Activated CD4-positive, alpha-beta T cell treated with anti-CD3 and anti-CD28 coated beads for 1 hour (primary cell): ENCODE data around the gene TRHDE.
"Not testable (repeated sequence)": the region's sequence is repeated elsewhere in the genome, so short reads cannot be mapped to it uniquely, and the experiment has no call there.

Source experiments
- DNase-seq: peaks from one replicate; pipeline ENCODE4 v3.0.0-alpha.2; 2020

The TRHDE gene

DNA sequence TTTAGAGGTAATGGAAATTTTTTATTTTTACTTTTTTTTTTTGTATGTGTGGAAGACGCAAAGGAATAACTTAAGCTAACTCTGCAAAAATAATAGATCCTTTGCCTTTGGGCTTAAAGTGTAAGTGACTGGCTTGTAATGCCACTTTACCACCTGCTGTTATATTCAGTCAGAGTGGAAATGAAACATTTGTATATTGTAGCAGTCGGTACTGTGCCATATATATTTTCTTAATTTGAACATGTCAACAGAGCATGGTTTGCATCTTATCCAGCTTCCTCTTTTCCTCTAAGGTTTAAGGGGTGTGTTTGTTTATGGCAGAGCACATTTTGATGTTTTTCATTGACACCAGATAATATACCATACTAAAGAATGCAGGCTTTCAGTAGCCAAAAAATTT, 176.6 kb downstream of the TRHDE start:
- DNase-seq: no peak

DNA sequence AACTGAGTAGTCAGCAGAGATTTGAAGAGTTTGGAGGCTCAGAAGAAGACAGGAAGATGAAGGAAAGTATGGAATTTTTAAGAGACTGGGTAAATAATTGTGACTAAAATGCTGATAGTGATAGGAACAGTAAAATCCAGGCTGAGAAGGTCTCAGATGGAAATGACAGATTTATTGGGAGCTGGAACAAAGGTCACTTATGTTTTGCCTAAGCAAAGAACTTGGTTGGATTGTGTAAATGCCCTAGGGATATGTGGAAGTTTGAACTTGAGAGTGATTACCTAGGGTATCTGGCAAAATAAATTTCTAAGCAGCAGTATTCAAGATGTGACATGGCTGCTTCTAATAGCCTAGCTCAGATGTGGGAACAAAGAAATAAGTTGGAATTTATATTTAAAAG, 180.9 kb downstream of the TRHDE start:
- DNase-seq: no peak

DNA sequence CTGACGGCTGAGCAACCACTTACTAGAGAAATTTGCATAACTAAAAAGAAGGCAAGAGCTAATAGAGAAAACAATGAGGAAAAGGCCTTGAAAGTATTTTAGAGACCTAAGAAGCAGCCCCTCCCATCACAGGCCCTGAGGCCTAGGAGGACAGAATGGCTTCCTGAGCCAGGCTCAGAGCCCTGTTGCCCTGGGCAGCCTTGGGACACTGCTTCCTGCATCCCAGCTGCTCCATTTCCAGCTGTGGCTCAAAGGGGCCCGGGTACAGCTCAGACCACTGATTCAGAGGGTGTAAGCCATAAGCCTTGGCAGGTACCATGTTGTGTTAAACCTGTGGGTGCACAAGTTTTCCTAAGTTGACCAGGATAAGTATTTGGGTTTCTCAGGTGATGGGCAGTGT, 181.4 kb downstream of the TRHDE start:
- DNase-seq: no peak

DNA sequence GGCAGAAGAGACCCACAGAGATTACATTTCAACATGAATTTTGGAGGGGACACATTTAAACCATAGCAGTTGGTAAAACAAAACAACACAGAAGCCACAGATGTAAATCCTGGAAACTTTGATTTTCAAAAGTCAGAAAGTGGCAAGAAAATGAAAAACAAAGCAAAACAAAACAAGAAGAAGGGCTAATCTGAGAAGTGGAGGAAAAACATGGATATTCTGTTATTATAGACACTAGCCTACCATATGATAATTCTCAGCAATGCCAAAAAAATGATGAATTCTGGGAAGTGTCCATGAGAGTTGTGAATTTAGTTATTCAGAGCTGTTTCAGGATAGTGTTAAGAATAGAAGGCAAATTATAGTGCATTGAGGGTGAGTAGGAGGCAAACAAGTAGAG, 192.3 kb downstream of the TRHDE start:
- no peak for DNase-seq

DNA sequence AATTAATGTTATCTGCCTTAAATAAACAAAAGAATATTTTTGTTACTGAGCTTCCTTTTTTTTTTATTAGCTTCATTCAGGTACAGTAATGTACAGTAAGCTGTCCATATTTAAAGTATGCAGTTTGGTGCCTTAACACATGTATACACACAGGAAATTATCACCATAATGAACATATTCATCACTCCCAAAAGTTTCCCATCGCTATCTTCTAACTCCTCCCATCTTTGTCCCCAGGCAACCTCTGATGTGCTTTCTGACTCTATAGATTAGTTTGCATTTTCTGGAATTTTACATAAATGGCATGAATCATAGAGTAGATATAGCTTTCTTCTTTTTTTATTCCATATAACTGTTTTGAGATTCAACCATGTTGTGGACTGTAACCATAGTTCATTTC, 193.0 kb downstream of the TRHDE start:
- no peak for DNase-seq

DNA sequence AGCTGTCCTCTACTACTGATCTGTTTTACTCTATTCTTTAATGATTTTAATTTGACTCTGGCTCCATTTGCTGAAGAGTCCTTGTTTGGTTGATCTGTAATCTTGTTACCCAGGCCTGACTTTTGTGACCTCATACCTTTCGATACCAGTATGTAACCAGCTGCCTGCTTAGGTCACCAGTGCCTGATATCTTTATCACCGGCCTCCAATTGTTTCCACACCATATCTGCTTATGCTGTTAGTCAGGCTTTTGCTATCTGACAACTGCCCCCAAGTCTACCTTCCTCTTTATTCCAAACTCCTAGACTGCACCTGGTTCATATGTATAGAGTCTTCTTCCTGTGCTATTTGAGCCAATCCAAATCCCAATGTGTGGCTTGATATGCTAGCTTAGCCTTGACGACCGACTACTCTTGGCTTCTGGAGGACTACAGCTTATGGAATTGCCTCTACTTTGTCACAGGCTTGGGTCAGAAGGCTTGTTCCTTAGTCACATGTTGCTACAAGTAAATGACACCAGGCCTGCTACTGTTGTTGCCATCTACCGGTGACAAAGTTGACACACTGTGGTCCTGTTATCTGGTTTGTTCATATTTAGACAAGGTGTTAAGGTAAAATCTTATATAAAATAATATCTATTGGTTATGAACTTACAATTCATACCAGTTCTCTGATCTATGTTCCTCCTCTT, 193.9 kb downstream of the TRHDE start:
- DNase-seq: no peak

DNA sequence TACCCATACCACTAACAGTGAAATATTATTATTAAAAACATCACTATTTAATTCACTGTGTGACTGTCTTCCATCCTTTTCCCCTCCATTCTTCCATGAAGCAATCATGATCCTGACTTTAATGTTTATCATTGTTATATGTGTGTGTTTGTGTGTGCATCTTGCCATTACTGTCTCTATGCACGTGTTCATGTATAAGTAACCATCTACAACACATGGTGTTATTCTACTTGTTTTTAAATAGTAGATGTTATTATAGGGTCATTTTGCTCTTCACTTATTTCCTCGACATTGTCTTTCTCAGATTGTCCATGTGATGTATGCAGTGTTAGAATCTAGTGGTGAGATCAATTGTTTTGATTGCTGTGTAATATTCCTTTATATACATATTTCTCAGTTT, 195.8 kb downstream of the TRHDE start:
- no peak for DNase-seq

DNA sequence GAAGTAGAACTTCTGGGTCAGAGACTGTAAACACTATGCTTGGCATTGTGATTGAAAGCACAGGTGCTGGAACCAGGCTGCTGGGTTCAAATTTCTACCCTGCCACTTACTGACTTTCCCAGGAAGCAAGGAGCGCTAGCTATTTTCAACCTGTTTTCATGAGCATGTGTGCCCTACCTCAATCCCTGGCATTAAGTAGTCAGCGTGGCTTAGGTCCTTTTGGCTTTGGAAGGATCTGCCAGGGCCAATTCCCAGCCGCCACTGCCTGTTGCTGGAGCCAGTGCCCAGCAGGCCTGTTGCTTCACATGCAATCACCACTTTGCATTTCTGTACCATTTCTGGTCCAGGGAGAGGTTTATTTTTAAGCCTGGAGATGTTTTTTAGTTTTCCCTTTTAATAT, 196.3 kb downstream of the TRHDE start:
- DNase-seq: no peak

DNA sequence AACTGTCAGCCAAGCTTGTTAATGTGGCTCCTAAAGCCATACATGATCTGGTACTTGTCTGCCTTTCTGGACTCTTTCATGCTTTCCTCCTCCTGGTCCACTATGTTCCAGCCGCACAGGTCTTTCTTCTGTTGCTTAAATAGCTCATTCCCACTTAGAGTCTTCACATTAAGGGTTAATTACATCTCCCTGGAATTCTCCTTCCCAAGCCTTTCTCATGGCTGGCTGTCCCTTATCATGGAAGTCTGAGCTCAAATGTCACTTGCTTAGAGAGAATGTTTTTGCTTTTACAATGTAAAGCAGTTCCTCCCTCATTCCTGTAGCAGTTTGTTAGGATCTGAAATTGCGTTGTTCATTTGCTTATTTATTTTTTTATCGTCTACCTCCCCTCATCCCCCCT, 199.6 kb downstream of the TRHDE start:
- DNase-seq: no peak

DNA sequence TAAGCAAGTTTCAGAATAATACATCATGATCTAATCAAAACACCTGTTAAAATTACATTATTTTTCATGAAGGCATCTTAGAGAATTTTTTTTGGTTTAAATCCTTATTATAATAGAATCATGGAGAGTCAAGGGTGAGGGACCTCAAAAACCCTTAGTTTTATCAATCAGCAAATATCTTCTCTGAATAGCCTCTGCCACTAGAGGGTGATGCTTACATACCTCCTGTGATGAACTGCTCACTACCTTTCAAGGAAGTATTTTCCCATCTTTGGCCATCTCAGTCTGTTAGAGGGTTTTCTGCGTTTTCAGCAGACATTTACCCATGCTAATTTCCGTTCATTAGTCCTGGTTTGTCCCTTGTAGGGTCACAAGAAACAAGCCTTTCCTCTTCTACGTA, 200.2 kb downstream of the TRHDE start:
- no peak for DNase-seq

DNA sequence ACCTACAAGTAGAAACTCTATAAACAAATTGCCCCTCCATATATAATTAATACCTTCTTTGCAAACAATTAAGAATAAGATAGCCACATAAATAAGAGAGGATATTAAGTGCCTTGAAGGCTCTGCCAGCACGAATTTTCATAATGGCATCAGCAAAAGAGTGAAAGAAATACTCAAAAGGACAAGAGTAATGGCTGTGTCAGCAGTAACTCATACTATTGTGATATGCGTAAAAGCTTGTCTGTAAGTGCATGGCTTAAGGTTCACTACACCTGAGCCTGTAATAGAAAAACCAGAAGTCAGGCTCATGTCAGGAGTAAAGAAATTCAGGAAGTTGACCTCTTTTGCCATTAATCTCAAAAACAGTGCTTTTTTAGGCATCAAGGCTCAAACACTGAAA, 204.1 kb downstream of the TRHDE start:
- no peak for DNase-seq

DNA sequence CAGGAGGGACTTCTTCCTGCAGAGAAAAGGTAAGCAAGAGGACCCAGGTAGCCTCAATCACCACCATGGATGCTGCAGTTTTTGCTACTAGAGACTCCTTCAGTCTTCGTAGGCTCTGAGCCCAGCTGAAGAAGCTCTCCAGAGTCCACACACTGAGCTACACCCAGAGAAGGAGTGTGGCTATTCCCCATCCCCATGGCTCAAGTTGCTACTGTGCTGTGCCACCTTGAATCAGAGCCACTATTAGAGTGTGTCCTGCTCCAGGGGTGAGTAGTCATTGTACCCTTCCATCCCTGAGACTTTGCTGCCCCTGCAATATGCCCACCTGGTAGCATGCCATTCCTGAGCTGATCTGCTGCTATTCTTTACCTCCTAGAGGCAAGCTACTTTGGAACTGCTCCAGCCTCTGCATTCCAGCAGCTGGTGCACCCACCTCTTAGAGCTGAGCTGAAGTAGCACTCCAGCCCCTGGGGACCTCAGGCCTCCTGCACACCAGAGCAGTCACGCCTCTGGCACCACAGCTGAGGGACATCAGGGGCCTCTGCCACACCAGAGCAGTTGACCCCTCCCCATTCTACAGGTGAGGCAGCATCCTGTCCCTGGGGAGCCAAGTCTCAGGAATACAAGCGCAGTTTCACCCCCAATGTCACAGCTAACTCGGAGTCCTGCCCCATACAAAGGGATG, 213.0 kb downstream of the TRHDE start:
- DNase-seq: no peak

DNA sequence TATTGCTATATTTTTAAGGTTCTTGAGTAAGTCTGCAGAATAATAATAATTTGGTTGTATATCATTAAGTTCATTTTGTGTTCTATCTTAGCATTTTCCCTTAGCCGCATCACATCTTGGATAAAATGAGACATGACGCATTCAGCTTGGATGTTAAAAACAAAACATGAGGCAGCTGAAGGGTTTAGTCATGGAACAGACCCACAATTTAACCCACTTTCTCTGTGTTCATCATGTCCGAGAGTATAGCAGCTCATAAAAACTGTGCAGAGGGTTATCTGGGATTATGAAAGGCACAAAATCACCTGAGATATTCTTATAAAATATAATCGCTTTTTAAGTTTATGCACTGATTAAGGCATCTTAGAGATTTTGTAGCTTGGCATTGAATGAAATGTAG, 219.3 kb downstream of the TRHDE start:
- DNase-seq: no peak

DNA sequence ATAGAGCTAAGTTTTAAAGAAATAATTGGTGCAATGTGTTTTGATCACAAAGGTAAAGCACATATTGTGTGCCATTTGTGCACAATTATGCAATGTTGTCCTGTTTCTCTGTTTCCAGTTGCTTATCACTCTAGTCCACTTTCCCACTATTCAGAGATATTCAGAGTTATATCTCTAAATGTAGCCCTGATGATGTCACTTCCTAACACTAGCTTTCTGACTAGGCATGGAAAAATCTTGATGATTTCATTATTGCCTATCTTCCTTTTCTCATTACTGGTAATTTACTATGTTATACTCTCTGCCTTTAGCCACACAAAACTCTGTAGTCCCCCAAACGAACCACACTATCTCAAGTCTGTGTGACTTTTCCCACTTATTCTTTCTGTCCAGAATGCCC, 221.2 kb downstream of the TRHDE start:
- DNase-seq: no peak

DNA sequence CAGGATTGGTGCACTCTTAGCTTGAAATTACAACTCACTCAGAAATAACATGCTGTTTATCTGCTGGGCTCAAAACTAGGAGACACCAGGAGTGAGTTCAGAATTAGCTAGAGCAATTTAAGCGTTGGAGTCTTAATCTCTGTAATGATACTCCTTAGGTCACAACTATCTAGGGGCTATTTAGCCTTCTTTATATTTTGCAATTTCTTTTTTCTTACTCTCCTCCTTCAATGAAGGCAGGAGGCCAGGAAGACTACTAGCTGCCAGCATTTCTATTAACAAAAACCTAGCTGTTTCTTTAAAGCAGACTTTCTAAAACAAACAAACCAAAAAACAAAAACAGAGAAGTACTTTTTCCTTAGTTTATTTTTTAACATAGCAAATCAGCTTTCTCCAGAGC, 226.2 kb downstream of the TRHDE start:
- DNase-seq: no peak

DNA sequence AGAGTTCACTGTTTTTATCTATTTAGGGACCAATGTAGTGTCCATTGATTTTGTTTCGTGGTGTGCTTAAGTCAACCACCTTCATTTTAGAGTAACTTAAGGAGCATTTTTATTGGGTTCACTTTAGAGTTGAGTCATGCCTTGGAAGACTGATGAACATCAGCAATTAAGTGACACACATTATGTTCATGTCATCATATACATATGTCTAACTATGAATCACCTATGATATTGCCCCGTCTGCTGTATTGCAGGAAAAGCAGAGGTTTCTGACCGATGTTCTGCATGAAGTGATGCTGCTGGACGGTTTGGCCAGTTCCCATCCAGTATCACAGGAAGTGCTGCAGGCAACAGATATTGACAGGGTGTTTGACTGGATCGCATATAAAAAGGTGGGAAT, 227.1 kb downstream of the TRHDE start:
- no peak for DNase-seq

DNA sequence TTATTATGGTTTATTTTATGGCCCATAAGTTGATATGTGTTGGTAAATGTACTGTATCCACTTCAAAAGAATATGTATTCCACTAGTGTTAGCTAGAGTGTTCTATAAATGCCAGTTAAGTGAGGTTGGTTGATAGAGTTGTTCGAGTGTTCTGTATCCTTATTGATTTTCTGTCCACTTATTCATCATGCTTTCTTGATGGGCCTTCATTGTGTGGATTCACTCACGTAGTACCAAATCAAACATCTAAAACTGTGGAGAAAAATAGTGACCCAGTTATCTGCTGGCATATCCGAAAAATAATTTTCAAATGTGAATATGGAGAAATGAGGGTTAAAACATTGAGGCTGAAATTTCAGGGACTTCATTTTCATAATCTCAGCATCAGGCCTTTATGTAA, 230.4 kb downstream of the TRHDE start:
- DNase-seq: no peak

DNA sequence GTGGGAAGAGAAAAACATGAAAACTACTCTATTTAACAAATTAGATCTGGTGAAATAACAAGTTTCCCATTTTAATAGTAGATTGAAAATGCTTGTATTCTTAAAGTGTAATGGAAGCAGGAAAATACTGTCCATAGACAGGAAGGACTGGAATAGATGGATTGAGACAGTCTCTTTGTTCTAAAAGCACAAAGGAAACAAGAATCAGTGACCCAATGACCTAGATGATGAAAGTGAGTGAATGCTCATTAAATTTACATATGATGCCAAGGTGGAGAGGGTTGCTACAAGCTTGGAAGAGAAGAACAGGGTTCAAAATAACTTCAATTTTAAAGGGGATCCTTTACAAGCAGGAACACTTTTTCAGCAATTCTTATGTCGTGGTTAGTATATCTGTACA, 233.1 kb downstream of the TRHDE start:
- no peak for DNase-seq

DNA sequence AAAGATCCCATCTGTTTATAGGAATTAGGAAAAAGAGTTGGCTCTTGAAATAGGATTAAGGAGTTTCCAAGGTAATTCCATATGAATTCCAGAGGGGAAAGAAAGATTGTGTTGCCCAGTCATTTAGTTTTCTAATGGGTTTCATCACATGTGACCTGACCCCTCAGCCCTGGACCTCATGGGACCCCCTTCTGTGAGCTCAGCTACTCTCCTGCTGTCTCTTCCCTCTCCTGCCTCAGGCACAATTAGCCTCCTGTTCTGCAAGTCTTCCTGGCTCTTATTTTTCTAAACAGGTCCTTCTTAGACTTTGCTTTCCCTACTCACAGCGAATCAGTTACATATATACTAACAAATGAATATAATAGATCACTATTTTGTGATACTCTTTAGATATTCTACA, 237.7 kb downstream of the TRHDE start:
- no peak for DNase-seq

DNA sequence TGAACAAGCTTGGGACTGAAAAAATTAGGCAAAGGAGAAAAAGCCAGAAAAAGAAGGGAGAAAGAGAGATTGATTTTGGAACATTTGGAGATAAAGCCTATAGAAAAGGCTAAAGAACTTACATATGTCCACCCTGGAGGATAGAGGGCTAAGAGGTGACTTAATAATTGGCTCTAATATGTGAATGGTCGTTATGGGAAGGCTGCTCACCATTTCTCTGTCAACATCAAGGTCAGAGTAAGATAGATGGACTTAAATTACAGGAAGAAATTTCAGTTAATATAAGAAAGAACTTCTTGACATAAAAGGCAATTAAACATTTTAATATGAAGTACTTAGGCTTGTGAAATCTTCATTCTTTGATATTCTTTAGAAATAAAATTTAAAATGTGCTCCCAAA, 238.6 kb downstream of the TRHDE start:
- no peak for DNase-seq

DNA sequence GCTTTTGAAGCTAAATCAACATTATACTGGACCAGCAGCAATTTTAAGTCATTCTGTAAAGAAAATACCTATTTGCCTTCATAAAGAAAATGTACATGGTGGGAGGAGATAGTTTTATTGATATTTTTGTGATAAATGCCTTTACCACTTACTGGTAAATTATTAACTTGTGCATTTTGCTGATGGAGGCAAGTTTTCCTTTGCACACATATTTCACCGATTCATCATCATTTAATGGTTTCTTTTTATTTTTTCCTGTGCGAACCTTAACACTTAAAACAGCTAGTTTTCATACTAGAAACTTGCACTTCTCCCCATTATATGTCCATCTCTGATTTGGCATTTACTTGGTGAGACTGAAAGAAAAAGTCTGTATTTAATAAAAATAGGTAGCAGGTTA, 239.3 kb downstream of the TRHDE start:
- no peak for DNase-seq

DNA sequence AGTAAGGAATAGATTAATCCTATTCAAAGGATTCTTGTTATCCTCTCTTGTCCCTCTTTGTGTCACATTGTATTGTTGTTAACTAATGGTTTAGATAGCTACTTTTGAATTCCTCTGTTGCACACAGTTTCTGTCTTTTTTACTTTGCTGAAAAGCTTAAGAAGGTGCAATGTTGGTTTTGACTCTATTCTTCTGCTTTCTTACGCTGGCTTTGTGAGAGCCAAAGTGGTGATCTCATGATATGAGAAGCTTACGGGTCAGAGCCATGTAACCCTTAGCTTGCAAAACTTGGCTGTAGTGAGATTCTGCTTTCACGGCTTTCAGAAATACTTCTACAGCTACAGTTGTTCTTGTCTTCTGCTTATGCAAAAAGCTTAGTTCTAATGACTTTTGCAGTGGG, 239.7 kb downstream of the TRHDE start:
- no peak for DNase-seq

DNA sequence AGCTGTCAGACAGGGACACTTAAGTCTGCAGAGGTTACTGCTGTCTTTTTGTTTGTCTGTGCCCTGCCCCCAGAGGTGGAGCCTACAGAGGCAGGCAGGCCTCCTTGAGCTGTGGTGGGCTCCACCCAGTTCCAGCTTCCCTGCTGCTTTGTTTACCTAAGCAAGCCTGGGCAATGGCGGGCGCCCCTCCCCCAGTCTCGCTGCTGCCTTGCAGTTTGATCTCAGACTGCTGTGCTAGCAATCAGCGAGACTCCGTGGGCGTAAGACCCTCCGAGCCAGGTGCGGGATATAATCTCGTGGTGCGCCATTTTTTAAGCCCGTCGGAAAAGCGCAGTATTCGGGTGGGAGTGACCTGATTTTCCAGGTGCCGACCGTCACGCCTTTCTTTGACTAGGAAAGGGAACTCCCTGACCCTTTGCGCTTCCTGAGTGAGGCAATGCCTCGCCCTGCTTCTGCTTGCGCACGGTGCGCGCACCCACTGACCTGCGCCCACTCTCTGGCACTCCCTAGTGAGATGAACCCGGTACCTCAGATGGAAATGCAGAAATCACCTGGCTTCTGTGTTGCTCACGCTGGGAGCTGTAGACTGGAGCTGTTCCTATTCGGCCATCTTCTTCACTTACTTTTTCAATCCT, 248.0 kb downstream of the TRHDE start:
- DNase-seq: not testable (repeated sequence)

DNA sequence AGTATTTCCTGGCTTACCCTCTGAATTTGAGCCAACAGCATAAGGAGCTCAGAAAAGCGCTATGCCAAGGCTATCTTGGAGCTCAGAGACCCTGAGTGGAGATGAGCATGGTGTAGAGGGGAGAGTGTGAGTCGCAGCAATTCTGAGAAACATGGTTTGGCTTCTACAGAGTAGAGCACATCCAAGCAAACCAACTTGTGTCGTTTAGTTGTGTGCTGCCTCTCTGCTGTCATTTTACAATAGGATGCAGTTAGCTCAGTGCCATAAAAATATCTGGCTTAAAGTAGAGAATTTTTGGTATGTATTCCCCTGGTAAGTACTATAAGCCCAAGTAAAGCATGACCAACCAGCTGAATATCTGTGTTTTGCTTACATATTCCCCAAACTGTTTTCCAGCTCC, 249.2 kb downstream of the TRHDE start:
- no peak for DNase-seq

DNA sequence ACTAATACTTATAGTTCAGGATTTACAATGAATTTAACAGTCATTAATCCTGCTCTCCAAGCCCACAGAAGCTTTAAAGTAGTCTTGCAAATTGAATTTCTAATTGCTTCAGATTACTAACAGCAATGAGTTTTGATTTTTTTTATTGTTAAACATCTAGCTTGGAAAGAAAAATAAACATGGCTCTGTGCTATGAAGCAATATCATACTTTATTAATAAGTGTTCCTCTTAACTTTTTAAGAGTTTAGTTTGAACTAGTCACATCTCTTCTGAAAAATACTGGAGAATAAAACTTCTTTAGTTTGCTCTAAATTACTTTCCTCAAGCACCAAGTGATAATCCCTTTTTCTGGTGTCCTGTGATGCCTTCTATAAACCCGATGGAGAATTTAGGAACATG, 250.2 kb downstream of the TRHDE start:
- no peak for DNase-seq
